ENCODE results near the gene PTX4.
"Not testable (repeated sequence)": the region's sequence is repeated elsewhere in the genome, so short reads cannot be mapped to it uniquely, and the experiment has no call there.

The PTX4 gene

GRCh38 chr16:1439699-1440074 is 49.1 kb downstream of the PTX4 start:
- not testable (repeated sequence) for DNase-seq

- peak; percentile 23 for DNase-seq
These were observed 49.6 kb downstream of the PTX4 start for GRCh38 chr16:1439058-1439698.

GRCh38 chr16:1438229-1439057 is 50.3 kb downstream of the PTX4 start:
- DNase-seq: no peak

GRCh38 chr16:1437606-1438005 is 51.1 kb downstream of the PTX4 start:
- no peak for DNase-seq

- DNase-seq: no peak
These were observed 51.9 kb downstream of the PTX4 start for GRCh38 chr16:1436731-1437355.

GRCh38 chr16:1435921-1436697 is 52.6 kb downstream of the PTX4 start:
- no peak for DNase-seq
